H1 (cell line): ENCODE results near the gene GBGT1. TPM values are rescaled to one million over a fixed set of nuclear protein-coding genes. Genes with fewer than 3 reads are reported as not detected.

Source experiments
- CBX8 ChIP-seq: fragments of 300-800, 300-1000 bp; sonication (generic); IDR thresholded peaks from 2 replicates; pipeline ENCODE4 v1.7.1; 2016; ENCODE audit warnings: low read depth, low read length, borderline replicate concordance
- CHD1 ChIP-seq: IDR thresholded peaks from 2 replicates; pipeline ENCODE4 v1.6.1; 2012; ENCODE audit warnings: low read depth, low read length, improper control_type of control experiment
- KDM1A ChIP-seq: fragments of 200-600, 300-600 bp; sonication (generic); IDR thresholded peaks from 2 replicates; pipeline ENCODE4 v1.7.1; 2016; ENCODE audit warnings: mild to moderate bottlenecking, low read length, borderline replicate concordance
- polyA plus RNA-seq, 7 experiments: library from polyadenylated mRNA; depleted of rRNA in 3 of 7; stranded (reverse) in 5 of 7; unstranded in 2 of 7; fragments of >200 nt in 5 of 7; fragments of 200-250 nt in 2 of 7; gene quantifications; 1 replicate in 5 of 7; 2 replicates in 1 of 7; 4 replicates in 1 of 7; pipeline versions ENCODE4 v1.2.1 to v1.2.3, GENCODE V29; 2011 to 2013; ENCODE audit warnings: missing spikeins in 2 of 7, mixed read lengths in 2 of 7
- total RNA-seq: library from RNA; stranded (reverse); fragmentation: NEBNext Ultra II Directional; extraction: Animal tissue kit (Norgen Biotek cat#: 25700); gene quantifications from 2 replicates; pipeline ENCODE4 v1.2.1, GENCODE V29; 2021
- TF ChIP-seq, protein P1 (sequence below), 3 experiments: IDR thresholded peaks; 1 replicate in 2 of 3; 2 replicates in 1 of 3; pipeline versions ENCODE4 v1.5.1 to v1.6.1; 2011; ENCODE audit warnings: low read length in 3 of 3, mild to moderate bottlenecking in 3 of 3, inconsistent platforms in 2 of 3, low read depth in 1 of 3, moderate library complexity in 1 of 3; ENCODE audit not compliant: insufficient read depth in 1 of 3; ENCODE audit errors: control extremely low read depth in 1 of 3

The GBGT1 gene
- total and polyA plus RNA-seq, 2 of the 8 experiments (the other 6 are each of a cell fraction or from before 2014, with no cell fraction given) = 7.1 to 9.7 TPM

GRCh38 chr9:133113949-133114885 is 49.5 kb downstream of the GBGT1 start (continued):
- TF ChIP-seq CHD1 (no peak), CBX8 (no peak), KDM1A (no peak)
- TF ChIP-seq, protein P1, sequence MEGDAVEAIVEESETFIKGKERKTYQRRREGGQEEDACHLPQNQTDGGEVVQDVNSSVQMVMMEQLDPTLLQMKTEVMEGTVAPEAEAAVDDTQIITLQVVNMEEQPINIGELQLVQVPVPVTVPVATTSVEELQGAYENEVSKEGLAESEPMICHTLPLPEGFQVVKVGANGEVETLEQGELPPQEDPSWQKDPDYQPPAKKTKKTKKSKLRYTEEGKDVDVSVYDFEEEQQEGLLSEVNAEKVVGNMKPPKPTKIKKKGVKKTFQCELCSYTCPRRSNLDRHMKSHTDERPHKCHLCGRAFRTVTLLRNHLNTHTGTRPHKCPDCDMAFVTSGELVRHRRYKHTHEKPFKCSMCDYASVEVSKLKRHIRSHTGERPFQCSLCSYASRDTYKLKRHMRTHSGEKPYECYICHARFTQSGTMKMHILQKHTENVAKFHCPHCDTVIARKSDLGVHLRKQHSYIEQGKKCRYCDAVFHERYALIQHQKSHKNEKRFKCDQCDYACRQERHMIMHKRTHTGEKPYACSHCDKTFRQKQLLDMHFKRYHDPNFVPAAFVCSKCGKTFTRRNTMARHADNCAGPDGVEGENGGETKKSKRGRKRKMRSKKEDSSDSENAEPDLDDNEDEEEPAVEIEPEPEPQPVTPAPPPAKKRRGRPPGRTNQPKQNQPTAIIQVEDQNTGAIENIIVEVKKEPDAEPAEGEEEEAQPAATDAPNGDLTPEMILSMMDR (IDR thresholded peaks at IDR 0.05; ENCODE audit: control extremely low read depth in 1 of 3, insufficient read depth in 1 of 3, low read depth in 1 of 3, low read length in 3 of 3) = no peak
